Ascending aorta (tissue), 2 donors: ENCODE results near the gene AQP2. TPM values are rescaled to one million over a fixed set of nuclear protein-coding genes. Genes with fewer than 3 reads are reported as not detected.

ENCODE experiments used
- DNase-seq, 2 donors: peaks; one replicate each; pipeline ENCODE4 v3.0.0-alpha.2; 2019; ENCODE audit warnings: low spot score in 2 of 2
- H3K27ac ChIP-seq, 2 donors: fragments of 200-600 bp; sonication (generic); one replicate each; pipeline ENCODE4 v1.5.1; 2016 to 2017; ENCODE audit warnings: mild to moderate bottlenecking in 1 of 2
- H3K27me3 ChIP-seq: fragments of 200-600 bp; sonication (generic); one replicate; pipeline ENCODE4 v1.5.1; 2017
- H3K36me3 ChIP-seq, 2 donors: fragments of 200-600 bp; sonication (generic); one replicate each; pipeline ENCODE4 v1.5.1; 2016
- H3K4me1 ChIP-seq, 2 donors: fragments of 200-600 bp; sonication (generic); one replicate each; pipeline ENCODE4 v1.5.1; 2016 to 2017; ENCODE audit warnings: mild to moderate bottlenecking in 1 of 2
- H3K4me3 ChIP-seq, 2 donors: fragments of 200-600 bp; sonication (generic); one replicate each; pipeline ENCODE4 v1.5.1; 2016 to 2017; ENCODE audit warnings: mild to moderate bottlenecking in 1 of 2
- H3K9me3 ChIP-seq, 2 donors: fragments of 200-600 bp; sonication (generic); one replicate each; pipeline ENCODE4 v1.5.1; 2016
- intact Hi-C: fragments of 100-400 bp; cut with DNase I; formaldehyde crosslinking; loops from one replicate; pipeline ENCODE4 v1.15.1; 2023
- total RNA-seq: library from RNA; depleted of rRNA; stranded (reverse); fragments of >200 nt; gene quantifications from one replicate; pipeline ENCODE4 v1.1.0, GENCODE V29; 2016
- TF ChIP-seq, protein P1 (sequence below), 3 experiments: fragments of 200-600 bp in 2 of 3; fragments of 450-650 bp in 1 of 3; sonication (generic) in 2 of 3; IDR thresholded peaks; one replicate each; pipeline ENCODE4 v1.5.1; 2016 to 2019; ENCODE audit warnings: antibody characterized with exemption in 3 of 3, mild to moderate bottlenecking in 1 of 3, moderate library complexity in 1 of 3

Gene AQP2
- total RNA-seq, 1 donor from 2014 or later, result not detected

DNA sequence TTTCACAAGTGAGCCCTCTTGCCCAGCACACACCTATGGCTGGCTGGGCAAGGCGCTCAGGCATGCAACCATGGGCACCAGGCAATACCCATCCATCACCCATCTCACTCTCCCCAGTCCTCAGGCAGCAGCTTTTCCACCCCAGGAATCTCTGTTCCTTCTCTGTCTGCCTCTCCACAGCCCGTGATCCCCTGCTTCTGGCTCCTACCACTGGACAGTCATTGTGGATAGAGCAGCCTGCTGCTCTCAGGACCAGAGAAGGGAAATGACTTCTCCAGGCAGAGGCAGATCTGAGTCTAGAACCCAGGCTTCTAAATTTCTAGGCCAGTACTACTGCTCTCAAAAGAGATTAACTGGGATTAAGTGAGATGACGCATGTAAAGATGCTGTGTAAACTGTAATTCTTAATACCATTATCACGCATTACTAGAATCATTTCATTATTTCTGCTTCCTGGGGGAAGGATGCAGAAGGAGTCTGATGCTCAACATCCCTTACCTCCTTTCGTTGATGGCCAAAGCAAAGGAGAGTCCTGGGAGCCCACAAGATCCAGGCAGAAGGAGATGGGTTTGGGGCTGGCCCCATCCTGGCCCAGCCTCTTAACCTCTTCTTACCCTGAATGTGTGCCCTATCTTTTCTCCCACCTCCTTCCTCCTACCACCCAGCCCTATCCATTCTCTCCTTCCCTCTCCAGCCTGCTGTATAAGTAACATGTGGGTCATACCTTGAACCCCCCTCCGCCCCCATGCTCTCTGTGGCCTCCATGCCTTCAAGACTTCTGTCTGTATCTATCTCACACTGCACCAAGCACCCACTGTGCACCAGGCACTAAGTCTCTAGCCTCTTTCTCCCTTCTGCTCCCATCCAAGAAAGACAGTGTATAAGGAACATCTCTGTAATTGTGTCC is 6.4 kb downstream of the AQP2 start:
- Histone ChIP-seq H3K4me1 (peaks cover 0 to 10% of the 10 kb centered on the region in 2 donors), H3K4me3 (no peak overlapping the region), H3K27me3 (no peaks in the 10 kb centered on the region), H3K36me3 (no peaks in the 10 kb centered on the region), H3K27ac (no peak overlapping the region), H3K9me3 (no peaks in the 10 kb centered on the region)
- intact Hi-C loops, result no loop called here
- no peak for DNase-seq
- TF ChIP-seq, protein P1, sequence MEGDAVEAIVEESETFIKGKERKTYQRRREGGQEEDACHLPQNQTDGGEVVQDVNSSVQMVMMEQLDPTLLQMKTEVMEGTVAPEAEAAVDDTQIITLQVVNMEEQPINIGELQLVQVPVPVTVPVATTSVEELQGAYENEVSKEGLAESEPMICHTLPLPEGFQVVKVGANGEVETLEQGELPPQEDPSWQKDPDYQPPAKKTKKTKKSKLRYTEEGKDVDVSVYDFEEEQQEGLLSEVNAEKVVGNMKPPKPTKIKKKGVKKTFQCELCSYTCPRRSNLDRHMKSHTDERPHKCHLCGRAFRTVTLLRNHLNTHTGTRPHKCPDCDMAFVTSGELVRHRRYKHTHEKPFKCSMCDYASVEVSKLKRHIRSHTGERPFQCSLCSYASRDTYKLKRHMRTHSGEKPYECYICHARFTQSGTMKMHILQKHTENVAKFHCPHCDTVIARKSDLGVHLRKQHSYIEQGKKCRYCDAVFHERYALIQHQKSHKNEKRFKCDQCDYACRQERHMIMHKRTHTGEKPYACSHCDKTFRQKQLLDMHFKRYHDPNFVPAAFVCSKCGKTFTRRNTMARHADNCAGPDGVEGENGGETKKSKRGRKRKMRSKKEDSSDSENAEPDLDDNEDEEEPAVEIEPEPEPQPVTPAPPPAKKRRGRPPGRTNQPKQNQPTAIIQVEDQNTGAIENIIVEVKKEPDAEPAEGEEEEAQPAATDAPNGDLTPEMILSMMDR (IDR thresholded peaks at IDR 0.05), result no peak

DNA sequence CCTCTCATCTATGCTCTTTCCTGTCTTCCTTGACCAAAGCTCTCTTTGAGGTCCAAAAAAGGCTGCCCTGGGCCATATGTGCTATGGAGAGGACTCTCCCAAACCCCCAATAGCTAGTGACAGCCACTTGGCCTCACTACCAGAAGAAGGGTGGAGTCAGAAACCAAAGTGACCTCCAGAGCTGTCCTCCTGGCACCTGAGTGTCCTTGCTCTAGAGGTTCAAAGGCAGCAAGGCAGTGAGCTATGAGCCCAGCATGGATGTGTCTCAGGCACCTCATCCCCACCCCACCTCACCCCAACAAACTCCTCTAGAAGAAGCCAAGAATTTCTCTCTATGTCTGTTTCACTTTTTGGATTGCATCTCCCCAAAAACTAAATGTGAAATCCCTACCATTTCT is 7.0 kb downstream of the AQP2 start:
- Histone ChIP-seq H3K4me1 (peaks cover 0 to 13% of the 10 kb centered on the region in 2 donors), H3K4me3 (no peak overlapping the region), H3K27me3 (no peaks in the 10 kb centered on the region), H3K36me3 (no peaks in the 10 kb centered on the region), H3K9me3 (no peaks in the 10 kb centered on the region), H3K27ac (no peak overlapping the region)
- intact Hi-C loops, result no loop called here
- TF ChIP-seq, protein P1 (IDR thresholded peaks at IDR 0.05), result no peak
- no peak for DNase-seq

DNA sequence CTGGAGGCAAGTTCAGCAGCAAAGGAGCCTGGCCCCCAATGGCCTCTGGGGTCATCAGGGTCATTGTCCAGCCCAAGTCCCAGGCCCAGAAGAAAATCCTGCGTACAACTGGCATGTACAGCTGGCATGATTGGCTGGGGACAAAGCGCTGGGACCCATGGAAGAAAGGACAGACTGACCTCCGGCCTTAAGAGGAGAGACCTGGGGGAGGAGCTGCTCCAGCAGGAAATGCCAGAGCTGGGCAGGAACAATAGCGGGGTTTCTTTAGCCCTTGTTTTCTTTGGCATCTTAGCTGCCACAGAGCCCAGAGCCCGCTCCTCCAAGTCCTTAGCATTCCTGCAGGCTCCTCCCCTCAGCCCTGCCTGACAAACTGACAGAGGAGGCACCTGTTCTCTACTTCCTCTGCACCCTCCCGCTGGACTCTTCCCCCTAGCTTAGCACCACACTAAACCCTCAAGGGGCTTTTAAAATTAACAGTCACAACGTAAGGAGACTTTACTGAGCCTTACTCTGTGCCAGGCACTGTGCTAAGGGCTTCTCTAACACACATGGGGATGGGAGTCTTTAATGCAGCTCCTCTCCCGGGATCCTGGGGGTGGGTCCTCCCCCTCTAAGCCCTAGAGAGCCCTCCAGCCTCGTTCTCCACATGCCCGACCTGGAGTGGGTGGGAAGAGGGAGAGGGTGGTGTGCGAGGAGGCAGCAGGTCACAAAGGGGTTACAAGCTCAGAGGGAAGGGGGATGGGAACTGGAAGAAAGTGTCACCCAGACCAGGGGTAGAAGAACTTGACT is 9.3 kb downstream of the AQP2 start:
- Histone ChIP-seq H3K27me3 (no peaks in the 10 kb centered on the region), H3K27ac (no peak overlapping the region), H3K4me3 (no peak overlapping the region), H3K9me3 (no peaks in the 10 kb centered on the region), H3K4me1 (peaks cover 0 to 19% of the 10 kb centered on the region in 2 donors), H3K36me3 (no peaks in the 10 kb centered on the region)
- intact Hi-C loops, result loop anchor here (10.0 kb wide), 1 partner anchor 205 kb away; the partner anchor contains the start of gene CERS5
- TF ChIP-seq, protein P1 (IDR thresholded peaks at IDR 0.05), result no peak
- DNase-seq, result no peak

DNA sequence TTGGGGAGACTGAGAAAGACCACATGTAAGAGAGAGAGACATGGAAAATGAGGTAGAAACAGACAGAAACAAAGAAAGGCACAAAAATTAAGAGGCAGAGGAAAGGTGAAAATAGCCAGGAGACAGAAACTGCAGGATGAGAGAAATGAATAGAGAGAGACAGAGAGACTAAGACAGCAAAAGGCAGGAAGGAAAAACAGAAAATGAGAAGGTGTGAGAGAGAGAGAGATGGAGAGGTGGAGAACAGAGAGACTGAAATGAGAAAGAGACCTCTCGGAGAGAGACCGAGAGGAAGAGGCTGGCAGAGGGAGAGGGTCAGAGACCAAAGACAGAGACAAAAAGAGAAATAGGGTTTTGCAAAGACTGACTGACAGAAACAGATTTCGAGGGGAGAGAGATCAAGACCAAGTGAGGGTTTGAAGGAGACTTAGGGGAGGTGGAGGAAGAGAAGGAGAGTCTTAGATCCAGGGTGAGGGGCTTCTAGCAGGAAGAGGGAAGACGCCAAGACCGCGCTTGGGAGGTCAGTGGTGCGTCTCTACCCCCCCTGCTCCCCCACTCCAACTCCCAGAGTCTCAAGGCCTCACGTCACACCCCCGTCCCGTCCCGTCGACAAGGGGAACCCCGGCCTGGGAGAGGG is 10.1 kb downstream of the AQP2 start:
- no peaks in the 10 kb centered on the region for H3K27me3 ChIP-seq
- no peak overlapping the region for H3K27ac ChIP-seq
- peaks cover 0 to 19% of the 10 kb centered on the region in 2 donors for H3K4me1 ChIP-seq
- peak overlapping the region in 1 of 2 donors; percentile 62 for H3K4me3 ChIP-seq
- H3K9me3 ChIP-seq, result no peaks in the 10 kb centered on the region
- intact Hi-C loops, result loop anchor here (10.0 kb wide), 1 partner anchor 204 kb away; the partner anchor contains the start of gene CERS5
- TF ChIP-seq, protein P1 (IDR thresholded peaks at IDR 0.05), result no peak
- H3K36me3 ChIP-seq, result no peaks in the 10 kb centered on the region
- no peak for DNase-seq

DNA sequence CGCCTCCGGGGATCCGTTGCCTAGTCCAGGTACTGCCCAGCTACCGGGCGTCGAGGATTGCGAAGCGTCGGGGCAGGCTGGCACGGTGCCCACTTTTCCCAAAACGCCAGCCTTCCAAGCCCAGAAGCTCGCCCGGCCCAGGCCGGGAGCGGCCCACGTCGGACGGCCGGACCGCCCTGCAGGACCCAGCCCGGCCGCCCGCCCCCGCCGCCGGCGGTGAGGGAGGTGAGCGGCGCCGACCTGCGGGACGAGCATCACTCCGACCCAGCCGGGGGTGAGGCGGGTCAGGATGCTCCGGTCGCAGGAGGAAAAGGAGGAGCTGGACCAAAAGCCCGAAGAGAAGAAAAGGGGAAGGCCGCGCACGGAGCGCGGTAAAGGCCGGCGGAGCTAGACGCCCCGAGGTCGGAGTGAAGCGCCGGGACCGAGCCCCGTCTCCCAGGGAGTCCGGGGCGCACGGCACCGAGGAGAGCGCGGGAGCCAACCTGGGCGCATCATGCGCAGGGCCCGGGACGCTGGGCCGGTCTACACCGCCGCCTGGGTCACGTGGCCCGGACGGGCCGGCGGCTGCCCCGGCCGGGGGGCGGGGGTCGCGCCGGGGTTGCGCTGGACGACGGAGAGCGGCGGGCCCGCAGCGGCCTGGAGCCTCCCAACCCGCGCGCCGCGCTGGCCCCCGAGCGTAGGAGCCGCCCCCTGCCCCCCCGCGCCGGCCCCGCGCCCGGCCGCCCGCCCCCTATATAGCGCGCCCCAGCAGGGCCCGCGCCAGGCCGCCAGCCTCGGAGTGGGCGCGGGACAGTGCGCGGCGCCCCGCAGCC is 10.8 kb downstream of the AQP2 start, which contains the start of gene AQP5:
TSS of gene AQP5 (plus strand) at position 762 of the 812 bp plus-strand sequence. CDS start 146 bp downstream, outside the sequence.
- no peak for DNase-seq
- Histone ChIP-seq H3K4me3 (peak within 1 kb of the TSS; percentile 54 to 62), H3K9me3 (no peaks in the 10 kb centered on the region), H3K27ac (no peak within 1 kb of the TSS), H3K27me3 (no peaks in the 10 kb centered on the region), H3K4me1 (peaks cover 0 to 19% of the 10 kb centered on the region in 2 donors), H3K36me3 (no peaks in the 10 kb centered on the region)
- intact Hi-C loops, result loop anchor here (10.0 kb wide), 1 partner anchor 203 kb away; the partner anchor contains the start of gene CERS5
- TF ChIP-seq, protein P1 (IDR thresholded peaks at IDR 0.05), result no peak
